ENCODE measurements around the gene SYTL5. TPM values are rescaled to one million over a fixed set of nuclear protein-coding genes. Genes with fewer than 3 reads are reported as not detected.

SYTL5 gene
- total RNA-seq, 1 experiment from 2014 or later: not detected

GRCh38 chrX:38087594-38087993 is 81.2 kb downstream of the SYTL5 start:
- intact Hi-C loops (cut with micrococcal nuclease): no loop called here
- H3K36me3 Mint-ChIP-seq (ENCODE audit: insufficient read depth, unreplicated experiment): no peaks in the 10 kb centered on the region
- ChIA-PET CTCF (no interaction called here), POLR2A (no interaction called here)
- no peaks in the 10 kb centered on the region for H3K9me3 Mint-ChIP-seq (ENCODE audit: unreplicated experiment)
- BruUV-seq (replicated peaks): no TSS peak
- no peak for DNase-seq (ENCODE audit: unreplicated experiment)
- H3K4me1 Mint-ChIP-seq (ENCODE audit: insufficient read depth, unreplicated experiment): no peaks in the 10 kb centered on the region
- H3K4me3 Mint-ChIP-seq (ENCODE audit: unreplicated experiment): no peak overlapping the region
- peaks cover 43% of the 10 kb centered on the region for H3K27me3 Mint-ChIP-seq (ENCODE audit: insufficient read depth, unreplicated experiment)
- H3K27ac Mint-ChIP-seq (ENCODE audit: low read depth, unreplicated experiment): no peak overlapping the region
- no peak for TF ChIP-seq CTCF (IDR thresholded peaks at IDR 0.05; ENCODE audit: unreplicated experiment)

DNA sequence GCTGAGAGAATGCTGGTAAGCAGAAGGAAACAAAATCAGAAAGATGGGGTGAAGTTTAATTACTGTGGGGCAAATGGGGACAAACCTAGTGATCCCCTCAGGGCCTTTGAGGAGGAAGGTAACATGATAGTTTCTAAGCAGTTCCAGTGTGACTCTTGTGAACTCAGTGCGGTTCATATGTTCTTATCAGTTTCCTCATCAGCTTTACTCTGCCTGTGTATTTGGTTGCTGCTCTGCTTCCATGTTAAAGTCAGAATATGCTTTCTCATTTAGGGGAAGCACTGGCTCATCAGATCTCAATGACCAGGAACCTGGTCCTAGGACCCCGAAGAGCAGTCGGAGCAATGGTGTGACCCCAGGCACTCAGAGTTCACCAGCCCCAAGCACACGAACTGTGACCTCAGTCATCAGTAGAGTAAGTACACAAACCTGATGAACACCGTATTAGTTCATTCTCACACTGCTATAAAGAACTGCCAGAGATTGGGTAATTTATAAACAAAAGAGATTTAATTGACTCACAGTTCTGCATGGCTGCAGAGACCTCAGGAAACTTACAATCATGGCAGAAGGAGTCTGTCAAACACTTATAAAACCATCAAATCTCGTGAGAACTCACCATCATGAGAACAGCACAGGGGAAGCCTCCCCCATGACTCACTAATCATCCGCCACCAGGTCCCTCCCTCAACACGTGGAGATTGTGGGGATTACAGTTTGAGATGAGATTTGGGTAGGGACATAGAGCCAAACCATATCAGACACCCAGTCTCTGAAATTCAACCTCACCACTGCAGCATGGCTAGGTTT is 83.0 kb downstream of the SYTL5 start:
- no peaks in the 10 kb centered on the region for H3K4me1 Mint-ChIP-seq (ENCODE audit: insufficient read depth, unreplicated experiment)
- intact Hi-C loops (cut with micrococcal nuclease): no loop called here
- ChIA-PET CTCF (no interaction called here), POLR2A (no interaction called here)
- no peaks in the 10 kb centered on the region for H3K9me3 Mint-ChIP-seq (ENCODE audit: unreplicated experiment)
- no TSS peak for BruUV-seq (replicated peaks)
- no peak for TF ChIP-seq CTCF (IDR thresholded peaks at IDR 0.05; ENCODE audit: unreplicated experiment)
- H3K27me3 Mint-ChIP-seq (ENCODE audit: insufficient read depth, unreplicated experiment): peaks cover 44% of the 10 kb centered on the region
- no peaks in the 10 kb centered on the region for H3K36me3 Mint-ChIP-seq (ENCODE audit: insufficient read depth, unreplicated experiment)
- no peak overlapping the region for H3K27ac Mint-ChIP-seq (ENCODE audit: low read depth, unreplicated experiment)
- DNase-seq (ENCODE audit: unreplicated experiment): no peak
- H3K4me3 Mint-ChIP-seq (ENCODE audit: unreplicated experiment): no peak overlapping the region

- peaks cover 6% of the 10 kb centered on the region for H3K4me1 Mint-ChIP-seq (ENCODE audit: insufficient read depth, unreplicated experiment)
- intact Hi-C loops (cut with micrococcal nuclease): loop anchor here (1.0 kb wide), 1 partner anchor 26 kb away; no protein-coding TSS in a partner anchor
- H3K9me3 Mint-ChIP-seq (ENCODE audit: unreplicated experiment): no peaks in the 10 kb centered on the region
- no peaks in the 10 kb centered on the region for H3K36me3 Mint-ChIP-seq (ENCODE audit: insufficient read depth, unreplicated experiment)
- no TSS peak for BruUV-seq (replicated peaks)
- peak; percentile 43 for DNase-seq (ENCODE audit: unreplicated experiment)
- CTCF ChIA-PET: interaction anchor here (0.6 kb wide), 1 partner anchor 10 kb away, joined by 3 read pairs; no protein-coding TSS in a partner anchor
- peak overlapping the region; percentile 11 for H3K4me3 Mint-ChIP-seq (ENCODE audit: unreplicated experiment)
- POLR2A ChIA-PET: interaction anchor here (0.9 to 1.2 kb wide), 3 partner anchors 9 to 120 kb away, joined by 3 read pairs; no protein-coding TSS in a partner anchor
- no peak for TF ChIP-seq CTCF (IDR thresholded peaks at IDR 0.05; ENCODE audit: unreplicated experiment)
- H3K27ac Mint-ChIP-seq (ENCODE audit: low read depth, unreplicated experiment): no peak overlapping the region
- peaks cover 24% of the 10 kb centered on the region for H3K27me3 Mint-ChIP-seq (ENCODE audit: insufficient read depth, unreplicated experiment)
Observed at GRCh38 chrX:38095971-38096529, 89.7 kb downstream of the SYTL5 start.

GRCh38 chrX:38099688-38100087 is 93.3 kb downstream of the SYTL5 start:
- Mint-ChIP-seq H3K9me3 (ENCODE audit: unreplicated experiment) (no peaks in the 10 kb centered on the region), H3K27me3 (ENCODE audit: insufficient read depth, unreplicated experiment) (peaks cover under 1% of the 10 kb centered on the region), H3K4me3 (ENCODE audit: unreplicated experiment) (no peak overlapping the region), H3K36me3 (ENCODE audit: insufficient read depth, unreplicated experiment) (no peaks in the 10 kb centered on the region), H3K4me1 (ENCODE audit: insufficient read depth, unreplicated experiment) (peaks cover 6% of the 10 kb centered on the region), H3K27ac (ENCODE audit: low read depth, unreplicated experiment) (no peak overlapping the region)
- no peak for TF ChIP-seq CTCF (IDR thresholded peaks at IDR 0.05; ENCODE audit: unreplicated experiment)
- DNase-seq (ENCODE audit: unreplicated experiment): no peak
- intact Hi-C loops (cut with micrococcal nuclease): no loop called here
- no TSS peak for BruUV-seq (replicated peaks)
- ChIA-PET POLR2A (no interaction called here), CTCF (no interaction called here)
